B cell (primary cell): Measurements from ENCODE around the gene HOXC13. TPM values are rescaled to one million over a fixed set of nuclear protein-coding genes. Genes with fewer than 3 reads are reported as not detected.

Experiments used
- ATAC-seq: fragments of 200-7000 bp; cut with Tn5 transposase; one replicate; pipeline ENCODE4 v1.10.0; 2021; ENCODE audit warnings: low read depth, mild to moderate bottlenecking, moderate number of reproducible peaks, moderate library complexity
- CTCF ChIA-PET: fragments of 350-600 bp; sonication (Branson Sonifier 250); formaldehyde crosslinking; loops from one replicate; lab custom pipeline; 2021; ENCODE audit warnings: antibody characterized with exemption, inconsistent platforms; lab: Charles Lee
- POLR2A ChIA-PET: fragments of 350-600 bp; sonication (Branson Sonifier 250); formaldehyde crosslinking; loops from one replicate; lab custom pipeline; 2021; ENCODE audit warnings: antibody characterized with exemption; lab: Charles Lee
- DNase-seq: peaks from one replicate; pipeline ENCODE4 v3.0.0; 2013
- H2AFZ ChIP-seq: 2 replicates; pipeline ENCODE4 v1.6.1; 2012; ENCODE audit warnings: mild to moderate bottlenecking, low read depth, low read length; ENCODE audit not compliant: insufficient read depth, poor library complexity, severe bottlenecking
- H3K27ac ChIP-seq, 2 donors: 1 replicate in 1 of 2; 2 replicates in 1 of 2; pipeline ENCODE4 v1.5.1; 2012 to 2013; ENCODE audit warnings: low read length in 2 of 2, mild to moderate bottlenecking in 2 of 2, moderate library complexity in 1 of 2
- H3K27me3 ChIP-seq, 4 experiments: fragments of 200-600 bp in 1 of 4; sonication (generic) in 1 of 4; replicated peaks in 1 of 4; 1 replicate in 2 of 4; 2 replicates in 2 of 4; pipeline versions ENCODE4 v1.6.1 to v1.7.0; 2013 to 2016; ENCODE audit warnings: low read length in 3 of 4, mild to moderate bottlenecking in 2 of 4, mixed read lengths in 1 of 4, moderate library complexity in 1 of 4; ENCODE audit not compliant: insufficient read depth in 4 of 4, control insufficient read depth in 3 of 4; ENCODE audit errors: control extremely low read depth in 1 of 4
- H3K36me3 ChIP-seq, 2 experiments: replicated peaks in 1 of 2; 1 replicate in 1 of 2; 2 replicates in 1 of 2; pipeline versions ENCODE4 v1.6.1 to v1.7.1; 2013; ENCODE audit warnings: low read length in 1 of 2; ENCODE audit not compliant: insufficient read depth in 2 of 2, control insufficient read depth in 1 of 2; ENCODE audit errors: control extremely low read depth in 1 of 2, extremely low read depth in 1 of 2
- H3K4me1 ChIP-seq, 2 donors: fragments of 200-600 bp in 1 of 2; sonication (generic) in 1 of 2; 1 replicate in 1 of 2; 2 replicates in 1 of 2; pipeline versions ENCODE4 v1.5.1 to v1.6.1; 2013 to 2017; ENCODE audit warnings: low read length in 2 of 2; ENCODE audit not compliant: control insufficient read depth in 2 of 2, insufficient read depth in 2 of 2
- H3K4me2 ChIP-seq: replicated peaks from 2 replicates; pipeline ENCODE3; 2012; ENCODE audit warnings: mild to moderate bottlenecking, low read depth, low read length; ENCODE audit not compliant: poor library complexity, severe bottlenecking
- H3K4me3 ChIP-seq, 5 experiments: fragments of 200-600 bp in 1 of 5; sonication (generic) in 1 of 5; 1 replicate in 3 of 5; 2 replicates in 2 of 5; pipeline versions ENCODE4 v1.5.1 to v1.7.0; 2011 to 2016; ENCODE audit warnings: low read length in 4 of 5, mild to moderate bottlenecking in 4 of 5, low read depth in 2 of 5, control low read depth in 1 of 5, moderate library complexity in 1 of 5; ENCODE audit not compliant: insufficient read depth in 1 of 5; ENCODE audit errors: control extremely low read depth in 1 of 5, extremely low read depth in 1 of 5
- H3K79me2 ChIP-seq: fragments of 200-600 bp; sonication (generic); one replicate; pipeline ENCODE4 v1.6.0; 2016; ENCODE audit warnings: low read length; ENCODE audit not compliant: control insufficient read depth, insufficient read depth
- H3K9ac ChIP-seq: fragments of 200-600 bp; sonication (generic); 2 replicates; pipeline ENCODE4 v1.6.1; 2017; ENCODE audit warnings: mild to moderate bottlenecking, low read length, moderate library complexity
- H3K9me3 ChIP-seq, 3 donors: one replicate each; pipeline versions ENCODE4 v1.6.1 to v1.7.1; 2013; ENCODE audit warnings: low read length in 2 of 3; ENCODE audit not compliant: control insufficient read depth in 2 of 3, insufficient read depth in 1 of 3; ENCODE audit errors: control extremely low read depth in 1 of 3
- H4K20me1 ChIP-seq: 2 replicates; pipeline ENCODE4 v1.6.0; 2012; ENCODE audit warnings: mild to moderate bottlenecking, low read length; ENCODE audit not compliant: insufficient read depth, control insufficient read depth, poor library complexity, severe bottlenecking
- H3K27ac Mint-ChIP-seq: one replicate; pipeline ENCODE4 v1.8.0; 2021; ENCODE audit warnings: mixed read lengths
- H3K27me3 Mint-ChIP-seq: one replicate; pipeline ENCODE4 v1.8.0; 2021; ENCODE audit warnings: mixed read lengths
- H3K4me1 Mint-ChIP-seq: one replicate; pipeline ENCODE4 v1.8.0; 2021; ENCODE audit warnings: mixed read lengths
- H3K4me3 Mint-ChIP-seq: one replicate; pipeline ENCODE4 v1.8.0; 2021; ENCODE audit warnings: mixed read lengths
- H3K9me3 Mint-ChIP-seq: one replicate; pipeline ENCODE4 v1.8.0; 2022; ENCODE audit warnings: mixed read lengths; ENCODE audit not compliant: insufficient read depth
- CTCF ChIP-seq: fragments of 200-600 bp; IDR thresholded peaks from one replicate; pipeline ENCODE4 v1.8.0; 2022; ENCODE audit warnings: antibody characterized with exemption, mild to moderate bottlenecking
- EZH2 ChIP-seq: IDR thresholded peaks from 2 replicates; pipeline ENCODE4 v1.6.1; 2012; ENCODE audit warnings: borderline replicate concordance, low read depth, mild to moderate bottlenecking, moderate library complexity, low read length; ENCODE audit not compliant: insufficient read depth, poor library complexity, severe bottlenecking
- WGBS: methylation state at CpG from one replicate; pipeline ENCODE4 v1.1.5; 2013; ENCODE audit warnings: missing lambda C conversion rate; ENCODE audit not compliant: insufficient coverage; 5-methylcytosine and 5-hydroxymethylcytosine counted together
- intact Hi-C: fragments of 100-400 bp; cut with micrococcal nuclease; formaldehyde crosslinking; loops from one replicate; pipeline ENCODE4 v1.10.0; 2022
- polyA plus RNA-seq: library from polyadenylated mRNA; depleted of rRNA; stranded (reverse); fragments of >200 nt; gene quantifications from 2 replicates; pipeline ENCODE4 v1.2.3, GENCODE V29; 2012
- total RNA-seq, 2 donors: library from RNA; stranded (reverse); fragments of 120-200 nt in 1 of 2; gene quantifications; 1 replicate in 1 of 2; 2 replicates in 1 of 2; pipeline versions ENCODE4 v1.2.3 to v1.2.4, GENCODE V29; 2013 to 2022

The HOXC13 gene
- total and polyA plus RNA-seq, 2 donors (not counting 1 experiment from before 2014, with no cell fraction given), result not detected

- TF ChIP-seq CTCF (no peak), EZH2 (no peak)
- no peak overlapping the region for H3K4me2 ChIP-seq
- peaks cover 4 to 12% of the 10 kb centered on the region in 2 donors for H3K4me1 ChIP-seq
- no peaks in the 10 kb centered on the region for H4K20me1 ChIP-seq
- Mint-ChIP-seq H3K27ac (no peak overlapping the region), H3K9me3 (no peaks in the 10 kb centered on the region), H3K4me1 (no peaks in the 10 kb centered on the region), H3K4me3 (no peak overlapping the region), H3K27me3 (peaks cover 71% of the 10 kb centered on the region)
- 56% methylated on average over 1 of the region's 2 CpGs for WGBS
- ATAC-seq (no peak), DNase-seq (no peak)
- intact Hi-C loops, result no loop called here
- no peak overlapping the region for H2AFZ ChIP-seq
- CTCF ChIA-PET, result no interaction called here
- peaks cover 0 to 76% (median 73%) of the 10 kb centered on the region in 4 experiments for H3K27me3 ChIP-seq
- POLR2A ChIA-PET, result no interaction called here
- H3K36me3 ChIP-seq, result no peaks in the 10 kb centered on the region
- H3K27ac ChIP-seq, result no peak overlapping the region
- no peaks in the 10 kb centered on the region for H3K79me2 ChIP-seq
- no peak overlapping the region for H3K4me3 ChIP-seq
- no peak overlapping the region for H3K9ac ChIP-seq
- H3K9me3 ChIP-seq, result peaks cover 0 to 12% (median 0%) of the 10 kb centered on the region in 3 donors
Observed at GRCh38 chr12:53924521-53925405, 13.9 kb upstream of the HOXC13 start.
